GDM1 (cell line): ENCODE measurements around the gene CASTOR2.
"Not testable (repeated sequence)": the region's sequence is repeated elsewhere in the genome, so short reads cannot be mapped to it uniquely, and the experiment has no call there.

ENCODE experiments used
- DNase-seq: peaks from one replicate; lab custom pipeline; 2025; lab: John Stamatoyannopoulos, UW

CASTOR2 gene

DNA sequence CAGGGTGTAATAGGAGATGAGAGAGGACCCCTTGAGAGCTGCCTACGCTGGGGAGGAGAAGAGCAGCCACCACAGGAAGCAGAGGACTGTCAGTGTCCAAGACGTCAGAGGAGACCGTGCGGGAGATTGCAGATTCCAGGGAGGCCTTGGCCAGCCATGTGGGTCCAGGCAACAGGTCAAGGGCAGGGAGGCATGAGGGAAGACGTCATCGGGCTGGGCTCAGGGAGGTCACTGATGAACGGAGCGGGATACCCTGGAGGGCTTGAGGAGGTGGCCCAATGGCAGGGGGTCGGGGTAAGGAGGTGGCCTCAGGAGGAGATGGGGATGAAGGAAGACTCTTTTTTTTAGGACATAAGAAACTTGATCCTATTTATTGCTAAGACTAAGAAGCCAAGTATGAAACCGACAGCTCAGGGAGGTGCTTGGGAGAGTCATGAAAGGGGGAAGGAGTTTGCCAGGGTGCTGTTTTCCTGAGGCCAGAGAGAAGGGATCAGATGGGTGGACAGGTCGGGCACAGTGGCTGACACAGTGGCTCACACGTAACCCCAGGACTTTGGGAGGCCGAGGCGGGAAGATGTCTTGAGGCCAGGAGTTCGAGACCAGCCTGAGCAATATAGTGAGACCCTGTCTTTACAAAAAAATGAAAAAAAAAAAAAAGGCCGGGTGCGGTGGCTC lies 30.5 kb downstream of the CASTOR2 start:
- DNase-seq, result not testable (repeated sequence)

DNA sequence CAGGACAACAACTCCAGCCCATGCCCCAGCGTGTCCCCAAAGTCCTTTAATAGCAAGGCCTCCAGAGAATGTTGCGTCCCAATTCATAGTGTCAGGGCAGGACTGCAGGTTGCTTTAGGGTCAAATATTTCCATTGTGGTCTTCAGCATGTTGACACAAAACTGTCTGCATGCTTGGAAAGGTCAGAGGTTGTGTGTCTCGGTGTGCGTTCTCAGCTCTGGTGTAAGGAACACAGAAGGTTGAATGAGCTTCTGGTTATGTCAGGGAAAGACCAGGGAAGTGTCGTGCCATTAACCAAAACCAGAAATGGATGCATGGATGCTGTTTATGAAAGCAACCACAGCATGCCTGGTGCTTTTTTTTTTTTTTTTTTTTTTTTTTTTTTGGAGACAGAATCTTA lies 31.9 kb downstream of the CASTOR2 start:
- not testable (repeated sequence) for DNase-seq

DNA sequence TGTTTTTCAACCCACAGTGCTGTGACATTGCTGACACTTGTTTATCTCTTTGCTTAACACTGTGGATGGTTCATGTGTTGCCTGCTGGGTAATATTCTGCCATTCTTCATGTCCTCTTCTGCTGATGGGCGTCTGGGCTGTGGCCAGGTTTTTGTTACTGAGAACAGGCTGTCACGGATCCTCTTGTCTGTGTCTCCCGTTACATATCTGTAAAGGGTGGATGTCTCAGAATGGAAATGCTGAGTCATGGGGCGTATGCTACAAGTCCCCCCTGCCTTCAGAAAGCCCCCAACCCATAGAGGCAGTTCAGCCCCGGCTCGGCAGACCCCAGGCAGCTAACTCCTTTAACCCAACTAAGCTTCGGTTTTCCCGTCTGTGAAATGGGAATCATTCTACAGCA lies 33.3 kb downstream of the CASTOR2 start:
- not testable (repeated sequence) for DNase-seq

DNA sequence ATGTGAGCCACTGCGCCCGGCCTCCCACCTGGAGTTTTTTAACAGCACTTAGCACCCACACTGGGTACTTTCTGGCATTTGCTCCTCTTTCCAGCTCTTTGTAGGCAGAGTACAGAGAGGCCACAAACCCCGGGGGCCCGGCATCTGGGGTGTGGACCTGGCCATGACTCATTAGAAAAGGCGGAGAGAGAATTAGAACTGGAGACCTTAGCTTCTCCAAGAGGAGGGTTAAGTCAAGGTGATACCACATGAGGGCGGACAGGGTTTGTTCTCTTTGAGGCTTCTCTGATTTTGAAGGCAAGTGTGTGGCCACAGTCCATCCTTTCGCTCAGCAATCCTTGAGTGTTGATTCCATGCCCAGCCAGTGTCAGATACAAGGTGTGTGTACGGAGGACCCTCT lies 36.9 kb downstream of the CASTOR2 start:
- DNase-seq, result not testable (repeated sequence)

DNA sequence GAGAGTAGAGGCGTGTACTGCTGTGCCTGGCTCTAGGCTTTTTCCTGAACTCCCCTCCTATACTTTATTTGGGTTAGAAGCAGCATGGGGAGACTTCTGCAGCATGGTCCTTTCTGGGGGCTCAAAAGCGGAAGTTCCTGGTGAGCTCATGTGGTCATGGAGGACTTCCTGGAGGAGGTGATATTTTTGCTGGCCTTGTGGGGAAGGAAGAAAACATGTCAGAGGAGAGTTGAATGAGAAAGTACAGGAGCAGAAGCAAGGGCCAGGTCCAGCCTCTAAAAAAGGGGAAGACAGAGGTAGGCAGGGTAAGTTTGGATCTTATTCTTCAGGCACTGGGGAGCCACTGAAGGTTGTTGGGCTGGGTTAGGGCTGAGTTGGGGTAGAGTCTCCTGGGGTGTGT lies 45.5 kb downstream of the CASTOR2 start:
- DNase-seq, result peak; percentile 51

DNA sequence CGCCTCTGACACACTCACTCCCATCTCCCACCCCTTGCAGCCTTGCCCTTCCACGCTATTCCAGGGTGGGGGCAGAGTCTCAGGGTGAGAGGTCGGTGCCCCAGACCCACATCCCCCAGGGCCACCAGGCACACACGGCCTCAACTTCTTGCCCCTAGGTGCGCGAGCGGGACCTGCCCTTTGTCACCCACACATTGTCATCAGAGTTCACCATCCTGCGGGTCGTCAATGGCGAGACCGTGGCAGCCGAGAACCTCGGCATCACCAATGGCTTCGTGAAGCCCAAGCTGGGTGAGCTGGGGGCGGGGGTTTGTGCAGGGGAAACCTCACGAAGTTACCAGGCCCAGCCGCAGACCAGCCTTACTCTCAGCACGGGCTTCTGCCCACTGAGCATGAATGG lies 53.3 kb downstream of the CASTOR2 start:
- no peak for DNase-seq

DNA sequence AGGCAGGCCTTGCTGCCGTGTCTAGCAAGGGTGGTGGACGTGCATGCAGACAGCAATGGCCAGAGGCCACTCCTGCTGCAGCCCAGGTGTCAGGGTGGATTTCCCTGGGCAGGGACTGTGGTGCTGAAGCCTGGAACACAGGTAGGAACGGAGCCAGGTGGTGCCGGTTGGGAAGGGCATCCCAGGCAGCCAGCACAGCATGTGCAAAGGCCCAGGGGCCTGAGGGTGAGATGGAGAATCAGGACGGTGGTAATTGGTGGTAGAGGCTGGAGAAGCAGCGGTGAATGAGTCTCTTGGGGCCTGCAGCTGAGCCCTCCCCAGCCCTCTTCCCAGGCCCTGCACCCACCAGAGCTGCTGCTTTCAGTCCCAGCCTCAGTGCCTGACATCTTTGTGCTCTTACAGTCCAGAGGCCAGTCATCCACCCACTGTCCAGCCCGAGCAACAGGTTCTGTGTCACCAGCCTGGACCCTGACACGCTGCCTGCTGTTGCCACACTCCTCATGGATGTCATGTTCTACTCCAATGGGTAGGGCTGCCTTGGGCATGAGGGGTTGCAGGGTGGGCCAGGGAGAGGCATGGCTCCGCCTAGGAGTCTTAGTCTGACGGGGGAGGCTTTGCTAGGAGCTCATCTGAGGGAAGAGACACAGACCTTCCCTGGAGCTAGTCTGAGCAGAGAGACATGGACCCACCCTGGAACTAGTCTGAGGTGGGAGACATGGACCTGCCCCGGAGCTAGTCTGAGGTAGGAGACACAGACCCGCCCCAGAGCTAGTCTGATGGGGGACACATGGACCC lies 54.3 kb downstream of the CASTOR2 start:
- DNase-seq, result no peak

DNA sequence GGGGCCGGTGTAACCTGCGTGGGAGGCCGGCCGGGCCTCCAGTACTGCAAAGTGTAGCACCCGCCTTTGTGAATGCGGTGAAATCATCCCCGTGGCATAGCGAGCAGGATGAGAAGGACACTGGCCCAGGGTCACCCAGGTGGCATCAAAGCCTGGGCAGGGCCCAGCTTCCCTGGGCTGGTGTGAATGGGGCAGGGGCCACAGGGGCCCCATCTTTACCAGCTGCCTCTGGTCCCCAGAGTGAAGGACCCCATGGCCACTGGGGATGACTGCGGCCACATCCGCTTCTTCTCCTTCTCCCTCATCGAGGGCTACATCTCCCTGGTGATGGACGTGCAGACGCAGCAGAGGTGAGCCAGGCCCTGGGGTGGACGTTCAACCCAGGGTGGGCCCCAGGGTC lies 55.3 kb downstream of the CASTOR2 start:
- no peak for DNase-seq

DNA sequence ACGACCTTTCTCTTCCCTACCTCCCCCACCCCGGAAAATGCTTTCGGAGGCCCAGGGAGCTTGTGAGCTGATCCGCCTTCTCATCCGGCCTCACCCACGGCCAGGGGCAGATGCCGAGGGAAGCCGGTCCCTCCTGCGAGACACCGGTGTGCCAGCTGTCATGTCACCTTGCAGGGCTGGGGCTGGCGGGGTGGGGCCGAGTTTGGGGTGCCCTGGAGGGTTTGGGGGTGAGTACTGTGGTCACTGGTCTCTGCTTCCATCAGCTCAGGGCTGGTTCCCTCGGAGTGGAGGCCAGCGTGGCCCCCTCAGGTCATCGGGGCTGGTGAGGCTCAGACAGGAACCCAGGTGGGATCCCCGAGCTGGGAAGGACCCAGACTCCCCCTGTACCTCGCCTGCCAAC lies 60.4 kb downstream of the CASTOR2 start:
- no peak for DNase-seq

DNA sequence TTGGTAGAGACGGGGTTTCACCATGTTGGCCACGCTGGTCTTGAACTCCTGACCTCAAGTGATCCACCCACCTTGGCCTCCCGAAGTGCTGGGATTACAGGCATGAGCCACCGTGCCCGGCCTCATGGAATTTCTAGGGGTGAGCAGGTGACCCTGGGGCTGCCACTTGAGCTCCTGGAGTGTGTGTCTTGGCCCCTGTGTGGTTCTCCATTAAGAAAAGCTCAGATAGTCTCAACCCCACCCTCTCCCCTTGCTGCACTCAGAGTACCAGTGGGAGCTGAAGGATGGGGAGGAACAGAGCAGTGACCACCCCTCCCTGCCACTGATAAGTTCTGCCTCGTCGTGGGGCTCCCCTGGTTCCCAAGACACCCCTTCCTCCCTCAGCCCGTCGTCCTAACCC lies 63.8 kb downstream of the CASTOR2 start:
- DNase-seq, result no peak

DNA sequence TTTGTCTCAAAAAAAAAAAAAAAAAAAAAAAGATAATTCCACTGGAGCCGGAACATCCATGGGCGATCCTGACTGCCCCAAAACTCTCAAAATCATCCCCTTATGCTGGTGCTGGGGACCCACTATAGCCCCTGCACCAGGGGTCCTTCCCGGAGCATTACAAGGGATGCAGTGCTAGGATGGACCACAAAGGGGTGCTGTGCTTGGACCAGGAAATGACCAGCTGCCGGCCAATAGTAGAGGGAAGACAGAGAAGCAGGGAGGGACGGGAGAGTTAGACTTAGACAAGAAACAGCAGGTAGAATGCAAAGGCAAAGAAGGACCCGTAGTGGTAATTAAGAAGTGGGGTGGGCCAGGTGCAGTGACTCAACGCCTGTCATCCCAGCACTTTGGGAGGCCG lies 68.6 kb downstream of the CASTOR2 start:
- DNase-seq, result no peak

DNA sequence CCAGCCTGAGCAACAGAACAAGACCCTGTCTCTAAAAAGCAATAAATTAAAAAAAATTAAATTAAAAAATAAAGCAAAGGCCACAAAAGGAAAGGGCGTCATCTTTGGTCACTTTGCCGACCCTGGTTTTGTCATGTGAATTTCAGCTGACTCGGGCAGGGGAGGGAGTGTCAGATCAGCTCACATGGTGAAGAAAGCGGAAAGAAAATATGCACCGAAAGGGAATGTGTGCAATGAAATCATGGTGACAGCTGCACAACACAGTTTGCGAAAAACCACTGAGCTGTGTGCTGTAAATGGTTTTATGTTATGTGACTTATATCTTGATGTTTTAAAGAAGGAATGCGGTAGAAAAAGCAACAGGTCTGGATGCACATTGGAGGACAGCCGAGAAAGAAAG lies 69.3 kb downstream of the CASTOR2 start:
- DNase-seq, result no peak

DNA sequence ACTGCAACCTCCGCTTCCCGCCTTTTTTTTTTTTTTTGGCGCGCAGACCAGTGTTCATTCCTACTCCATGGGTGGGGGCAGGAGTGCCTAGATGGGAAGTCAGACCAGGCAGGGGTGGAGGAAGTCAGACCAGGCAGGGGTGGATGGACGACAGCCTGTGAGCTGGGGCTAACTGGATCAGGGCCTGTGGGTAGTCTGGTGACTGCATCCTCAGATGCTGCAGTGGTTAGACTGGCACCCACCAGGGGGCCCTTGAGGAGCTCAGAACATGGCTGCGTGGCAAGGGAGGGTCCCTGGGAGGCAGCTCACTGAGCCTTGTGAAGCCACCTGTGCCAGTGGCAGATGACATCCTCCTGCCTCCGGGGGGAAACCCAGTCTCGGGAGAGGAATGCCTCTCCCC lies 74.0 kb downstream of the CASTOR2 start:
- no peak for DNase-seq

DNA sequence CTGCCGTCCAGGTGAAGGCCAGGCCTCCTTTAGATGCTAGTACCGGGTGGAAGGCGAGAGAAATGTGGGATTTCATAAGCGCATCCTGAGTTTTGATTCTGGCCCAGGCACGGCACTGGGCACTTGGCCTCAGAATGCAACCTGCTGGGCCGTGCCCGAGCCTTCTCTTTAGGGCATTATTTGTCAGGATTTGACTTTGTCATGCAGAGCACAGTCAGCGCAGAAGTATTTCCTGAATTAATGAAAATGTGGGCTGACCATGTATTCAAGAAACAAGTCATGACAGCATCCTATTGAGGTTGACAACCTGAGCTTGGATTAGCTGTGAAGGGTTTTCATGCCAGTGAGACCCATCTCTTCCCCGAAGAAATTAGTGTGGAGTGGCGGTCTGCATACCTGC lies 74.7 kb downstream of the CASTOR2 start:
- no peak for DNase-seq

DNA sequence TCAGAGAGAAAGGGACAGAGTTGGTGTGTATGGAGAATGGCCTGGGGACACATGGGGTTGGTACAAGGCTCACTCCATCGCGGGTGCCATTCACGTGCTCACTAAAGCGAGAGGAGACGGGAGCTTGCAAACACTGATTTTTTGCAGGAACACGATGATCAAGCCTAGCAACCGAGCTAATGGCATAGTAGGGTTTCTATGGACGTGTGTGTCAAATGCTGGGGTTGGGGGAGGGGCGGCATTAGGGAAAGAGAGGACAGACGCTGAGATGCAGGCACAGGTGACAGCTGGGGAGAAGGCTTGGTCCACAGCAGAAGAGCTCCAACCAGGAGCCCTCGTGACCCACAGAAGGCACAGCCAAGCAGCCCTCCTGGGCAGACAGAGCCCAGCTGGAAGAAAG lies 75.2 kb downstream of the CASTOR2 start:
- no peak for DNase-seq

DNA sequence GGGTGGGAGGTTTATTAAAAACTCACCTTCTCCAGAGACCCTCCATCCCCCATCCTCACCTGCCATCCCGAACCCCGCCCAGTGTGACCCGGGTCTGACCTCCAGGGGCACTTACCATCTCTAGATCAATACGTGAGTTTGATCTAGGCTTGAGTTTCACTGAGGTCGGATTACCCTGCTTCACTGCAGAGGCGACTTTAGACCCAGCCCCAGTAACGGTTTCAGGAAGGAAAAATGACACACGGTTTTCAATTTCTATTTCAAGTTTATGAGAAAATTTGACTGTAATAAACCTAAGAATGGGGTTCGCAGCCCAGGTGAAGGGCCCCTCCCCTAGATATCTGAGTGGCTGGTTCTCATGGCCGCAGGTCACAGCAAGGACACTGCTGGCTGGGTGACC lies 76.0 kb downstream of the CASTOR2 start:
- DNase-seq, result no peak

DNA sequence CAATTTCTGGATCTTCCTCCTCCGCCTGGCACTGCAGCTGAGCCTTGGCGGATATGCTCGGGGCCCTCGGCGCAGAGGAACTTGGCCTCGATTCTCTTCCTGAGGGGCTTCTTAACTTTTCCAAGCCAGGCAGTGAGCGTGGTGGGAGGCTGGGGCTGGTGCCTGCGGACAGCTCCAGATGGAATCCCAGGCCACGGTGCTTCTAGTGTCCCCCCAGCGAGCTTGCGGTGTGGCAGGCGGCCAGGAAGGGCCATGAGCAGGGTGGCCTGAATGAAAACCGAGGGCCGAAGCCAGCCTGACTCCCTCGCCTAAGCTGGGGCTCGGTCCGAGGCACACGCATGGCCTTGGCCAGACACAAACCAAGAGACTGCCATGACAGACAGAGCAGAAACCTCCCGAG lies 77.8 kb downstream of the CASTOR2 start:
- DNase-seq, result no peak

DNA sequence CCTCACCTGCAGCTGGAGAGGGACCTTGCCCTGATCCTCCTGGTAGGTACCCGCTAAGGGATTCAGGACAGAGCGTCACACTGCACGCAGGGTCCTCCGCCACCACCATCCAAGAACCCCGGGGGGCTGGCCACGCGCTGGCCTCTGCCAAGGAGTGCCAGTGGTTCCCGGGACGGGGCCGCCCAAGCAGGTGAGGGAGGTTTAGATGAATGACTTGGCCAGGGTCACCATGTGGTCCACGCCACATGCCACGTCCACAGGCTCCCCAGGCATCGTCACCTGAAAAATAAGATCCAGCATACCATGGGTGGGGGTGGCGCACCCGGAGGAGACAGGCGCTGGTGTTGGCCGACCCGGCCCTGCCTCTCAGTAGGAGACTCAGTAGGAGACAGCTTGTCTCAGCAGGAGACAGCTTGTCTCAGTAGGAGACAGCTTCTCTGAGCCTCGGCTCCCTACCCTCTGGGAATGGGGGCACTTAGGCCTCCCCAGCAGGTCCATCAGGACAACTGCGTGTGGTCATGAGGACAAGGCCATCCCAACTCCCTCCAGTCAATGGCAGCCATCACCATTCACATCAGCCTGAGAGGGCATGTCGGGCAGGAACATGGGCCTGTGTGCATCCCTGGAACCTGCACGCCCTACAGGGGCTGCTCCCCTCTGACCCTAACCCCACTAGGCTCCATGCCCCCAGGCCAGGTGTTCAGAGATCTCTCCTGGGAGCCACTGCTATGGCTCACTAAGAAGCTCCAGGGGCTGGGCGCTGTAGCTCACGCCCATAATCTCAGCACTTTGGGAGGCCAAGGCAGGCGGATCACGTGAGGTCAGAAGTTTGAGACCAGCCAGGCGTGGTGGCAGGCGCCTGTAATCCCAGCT lies 78.6 kb downstream of the CASTOR2 start:
- DNase-seq, result no peak

DNA sequence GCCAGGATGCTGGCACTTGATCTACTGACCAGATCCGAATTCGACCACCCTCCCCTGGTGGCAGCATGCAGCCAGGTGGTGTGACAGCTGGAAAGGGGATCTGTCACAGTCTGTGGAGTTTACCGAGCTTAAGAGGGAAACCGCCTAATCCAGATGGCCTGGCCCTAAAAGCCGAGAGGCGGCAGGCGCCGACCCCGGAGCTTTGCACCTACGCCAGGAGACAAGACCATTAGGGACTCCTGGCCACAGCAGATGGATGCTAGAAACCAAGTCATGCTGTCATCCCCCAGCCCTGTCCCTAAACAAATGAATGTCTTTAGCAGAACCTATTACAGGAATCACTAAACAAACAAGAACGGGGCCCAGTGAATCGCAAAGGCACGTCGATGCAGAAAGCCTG lies 81.4 kb downstream of the CASTOR2 start:
- no peak for DNase-seq

DNA sequence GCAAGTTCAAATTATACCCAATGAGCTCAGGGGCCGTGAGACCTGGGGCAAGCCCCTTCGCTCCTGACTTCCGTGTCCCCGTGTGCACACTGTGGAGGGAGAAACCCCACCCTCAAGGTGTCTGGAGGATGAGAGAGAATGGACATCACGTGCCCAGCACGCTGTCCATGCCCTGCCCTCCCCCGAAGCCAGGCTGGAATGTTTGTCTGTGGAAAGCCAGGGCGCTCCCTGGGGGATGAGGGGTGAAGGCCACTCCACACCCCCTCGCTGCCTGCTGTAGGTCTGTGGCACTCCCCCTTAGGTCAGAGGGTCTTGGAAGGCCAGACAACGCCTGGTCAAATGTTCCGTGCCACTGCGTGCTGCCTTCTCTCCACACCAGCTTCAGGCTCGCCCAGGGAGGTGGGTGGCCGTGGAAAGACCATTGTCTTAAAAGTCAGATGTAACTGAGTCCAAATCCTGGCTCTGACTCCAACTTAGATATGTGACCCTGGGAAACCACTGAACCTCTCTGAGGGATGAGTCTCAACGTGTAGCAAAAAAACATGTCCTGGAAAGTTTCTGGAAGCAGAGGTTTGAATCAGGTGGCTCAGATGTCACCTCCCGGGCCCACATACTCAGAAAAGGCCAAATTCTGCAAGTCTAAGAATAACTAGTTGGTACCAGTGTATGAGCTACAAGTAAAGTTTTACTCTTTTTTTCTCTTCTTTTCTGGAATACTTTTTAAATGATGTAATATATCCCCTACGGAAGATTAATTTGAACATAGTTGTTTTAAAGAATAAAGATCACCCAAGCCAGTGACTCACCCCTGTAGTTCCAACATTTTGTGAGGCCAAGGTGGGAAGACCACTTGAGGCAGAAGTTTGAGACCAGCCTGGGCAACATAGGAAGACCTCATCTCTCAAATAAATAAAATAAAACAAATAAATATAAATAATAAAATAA lies 84.2 kb downstream of the CASTOR2 start:
- DNase-seq, result no peak

DNA sequence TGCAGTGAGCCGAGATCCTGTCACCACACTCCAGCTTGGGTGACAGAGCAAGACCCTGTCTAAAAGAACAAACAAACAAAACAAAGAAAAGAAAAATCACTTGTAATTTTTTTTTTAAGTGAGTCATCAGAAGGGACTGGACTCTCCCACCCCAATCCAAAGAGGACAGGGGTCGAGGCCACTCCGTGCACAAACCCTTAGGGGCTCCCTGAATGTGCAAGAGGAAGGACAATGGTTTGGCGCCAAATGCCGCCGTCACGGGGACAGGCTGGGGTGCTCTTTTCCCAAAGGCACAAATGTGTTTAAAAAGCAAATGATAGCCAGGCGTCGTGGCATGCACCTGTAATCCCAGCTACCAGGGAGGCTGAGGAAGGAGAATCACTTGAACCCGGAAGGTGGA lies 85.3 kb downstream of the CASTOR2 start:
- no peak for DNase-seq

DNA sequence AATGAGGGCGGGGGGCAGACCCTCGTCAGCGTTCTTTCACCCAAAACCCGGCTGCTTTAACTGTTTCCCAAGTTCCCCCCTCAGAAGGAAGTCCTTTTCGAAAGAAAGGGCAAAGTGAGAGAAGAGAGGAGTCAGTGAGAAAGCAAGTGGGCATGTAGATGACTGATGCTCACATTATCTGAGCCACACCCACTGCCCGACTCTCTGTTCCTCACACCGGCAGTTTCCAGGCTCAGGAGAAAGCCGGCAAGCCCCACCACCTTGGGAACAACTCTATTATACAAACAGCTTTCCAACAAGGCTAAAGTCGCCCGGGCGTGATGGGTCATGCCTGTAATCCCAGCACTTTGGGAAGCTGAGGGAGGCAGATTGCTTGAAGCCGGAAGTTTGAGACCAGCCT lies 86.0 kb downstream of the CASTOR2 start:
- DNase-seq, result no peak
